Fibroblast of skin of scalp (primary cell): ENCODE results near the gene SLC46A2.

Source experiments
- DNase-seq: peaks from one replicate; pipeline ENCODE4 v3.0.0-alpha.2; 2013

The SLC46A2 gene

GRCh38 chr9:112856843-112857242, 33.8 kb downstream of the SLC46A2 start:
- no peak for DNase-seq

GRCh38 chr9:112856200-112856599, 34.5 kb downstream of the SLC46A2 start:
- no peak for DNase-seq

- DNase-seq, result no peak
Measured at GRCh38 chr9:112854657-112855056, 36.0 kb downstream of the SLC46A2 start.

GRCh38 chr9:112853882-112854585, 36.6 kb downstream of the SLC46A2 start:
- no peak for DNase-seq

- DNase-seq, result no peak
Measured at GRCh38 chr9:112852741-112853504, 37.8 kb downstream of the SLC46A2 start.

- no peak for DNase-seq
Measured at GRCh38 chr9:112850840-112851239, 39.8 kb downstream of the SLC46A2 start.

GRCh38 chr9:112849363-112849922, 41.2 kb downstream of the SLC46A2 start:
- DNase-seq, result no peak

GRCh38 chr9:112848316-112849151, 42.1 kb downstream of the SLC46A2 start:
- peak; percentile 8 for DNase-seq

- DNase-seq, result peak; percentile 59
Measured at GRCh38 chr9:112846528-112847488, 43.9 kb downstream of the SLC46A2 start.

- DNase-seq, result peak; percentile 69
Measured at GRCh38 chr9:112844771-112845542, 45.7 kb downstream of the SLC46A2 start.

- no peak for DNase-seq
Measured at GRCh38 chr9:112842555-112842954, 48.1 kb downstream of the SLC46A2 start.

GRCh38 chr9:112841261-112841660, 49.4 kb downstream of the SLC46A2 start:
- DNase-seq, result no peak

- DNase-seq, result no peak
Measured at GRCh38 chr9:112839331-112839730, 51.3 kb downstream of the SLC46A2 start.

- DNase-seq, result no peak
Measured at GRCh38 chr9:112838342-112838741, 52.3 kb downstream of the SLC46A2 start.

GRCh38 chr9:112836394-112836793, 54.3 kb downstream of the SLC46A2 start:
- DNase-seq, result no peak

- DNase-seq, result no peak
Measured at GRCh38 chr9:112833081-112833480, 57.6 kb downstream of the SLC46A2 start.

- no peak for DNase-seq
Measured at GRCh38 chr9:112831969-112832368, 58.7 kb downstream of the SLC46A2 start.

GRCh38 chr9:112831281-112831851, 59.3 kb downstream of the SLC46A2 start:
- no peak for DNase-seq
